GM23338 (cell line): ENCODE measurements around the gene DOLPP1. TPM values are rescaled to one million over a fixed set of nuclear protein-coding genes. Genes with fewer than 3 reads are reported as not detected.

Source experiments
- ATAC-seq: fragments of 200-7000 bp; cut with Tn5 transposase; 3 replicates; pipeline ENCODE4 v1.9.1; 2020
- DNase-seq: peaks from one replicate; pipeline ENCODE4 v3.0.0-alpha.2; 2015; ENCODE audit warnings: low spot score
- H2AFZ ChIP-seq: fragments of 200-600 bp; sonication (generic); 2 replicates; pipeline ENCODE4 v1.8.0; 2016; ENCODE audit warnings: antibody characterized with exemption, mild to moderate bottlenecking, moderate library complexity
- H3F3A ChIP-seq: fragments of 200-600 bp; sonication (generic); replicated peaks from 2 replicates; pipeline ENCODE4 v1.8.0; 2017; ENCODE audit warnings: antibody characterized with exemption, mixed run types, low read depth
- H3K27ac ChIP-seq: fragments of 200-600 bp; sonication (generic); 2 replicates; pipeline ENCODE4 v1.6.1; 2016; ENCODE audit warnings: low read depth
- H3K27me3 ChIP-seq: fragments of 200-600 bp; sonication (generic); 2 replicates; pipeline ENCODE4 v1.8.0; 2016; ENCODE audit warnings: mild to moderate bottlenecking, mixed run types, moderate library complexity; ENCODE audit not compliant: insufficient read depth
- H3K36me3 ChIP-seq: fragments of 200-600 bp; sonication (generic); 2 replicates; pipeline ENCODE4 v1.8.0; 2016; ENCODE audit warnings: mild to moderate bottlenecking; ENCODE audit not compliant: insufficient read depth
- H3K4me1 ChIP-seq: fragments of 200-600 bp; sonication (generic); 2 replicates; pipeline ENCODE4 v1.8.0; 2016; ENCODE audit warnings: mild to moderate bottlenecking, moderate library complexity; ENCODE audit not compliant: insufficient read depth
- H3K4me2 ChIP-seq: fragments of 200-600 bp; sonication (generic); 2 replicates; pipeline ENCODE4 v1.7.1; 2017; ENCODE audit warnings: mixed run types
- H3K4me3 ChIP-seq: fragments of 200-600 bp; sonication (generic); 2 replicates; pipeline ENCODE4 v1.6.1; 2016; ENCODE audit warnings: mixed run types
- H3K79me2 ChIP-seq: fragments of 200-600 bp; sonication (generic); replicated peaks from 2 replicates; pipeline ENCODE4 v1.8.0; 2017; ENCODE audit warnings: mild to moderate bottlenecking; ENCODE audit not compliant: insufficient read depth
- H3K9me2 ChIP-seq: fragments of 200-600 bp; sonication (generic); 2 replicates; pipeline ENCODE4 v1.8.0; 2017; ENCODE audit not compliant: insufficient read depth
- H4K20me1 ChIP-seq: fragments of 200-600 bp; sonication (generic); replicated peaks from 2 replicates; pipeline ENCODE4 v1.8.0; 2017; ENCODE audit warnings: mild to moderate bottlenecking; ENCODE audit not compliant: insufficient read depth
- H3K27ac Mint-ChIP-seq: 2 replicates; pipeline ENCODE4 v1.8.0; 2020; ENCODE audit warnings: inconsistent platforms, mild to moderate bottlenecking, moderate library complexity, mixed read lengths
- H3K27me3 Mint-ChIP-seq: 3 replicates; pipeline ENCODE4 v1.8.0; 2022; ENCODE audit warnings: low read depth, mild to moderate bottlenecking, moderate library complexity, mixed read lengths, inconsistent platforms; ENCODE audit not compliant: insufficient read depth, poor library complexity
- H3K36me3 Mint-ChIP-seq: 3 replicates; pipeline ENCODE4 v1.8.0; 2021; ENCODE audit warnings: low read depth, mild to moderate bottlenecking, inconsistent platforms, moderate library complexity, mixed read lengths
- H3K4me1 Mint-ChIP-seq: 3 replicates; pipeline ENCODE4 v1.8.0; 2020; ENCODE audit warnings: mild to moderate bottlenecking, inconsistent platforms, mixed read lengths
- H3K4me3 Mint-ChIP-seq: 3 replicates; pipeline ENCODE4 v1.8.0; 2021; ENCODE audit warnings: moderate library complexity, mild to moderate bottlenecking, inconsistent platforms, mixed read lengths
- H3K9me3 Mint-ChIP-seq: 3 replicates; pipeline ENCODE4 v1.8.0; 2020; ENCODE audit warnings: moderate library complexity, mild to moderate bottlenecking, inconsistent platforms, mixed read lengths
- CREB1 ChIP-seq: fragments of 250-450 bp; sonication (Bioruptor Pico); IDR thresholded peaks from 2 replicates; pipeline ENCODE4 v1.5.0; 2020; ENCODE audit warnings: low read depth, mild to moderate bottlenecking, moderate library complexity
- CTCF ChIP-seq, 2 experiments: fragments of 200-600 bp in 1 of 2; sonication (generic) in 1 of 2; conservative IDR thresholded peaks; 2 replicates each; pipeline versions ENCODE4 v1.5.1 to v1.6.1; 2016 to 2017; ENCODE audit warnings: antibody characterized with exemption in 2 of 2, low read depth in 2 of 2, mild to moderate bottlenecking in 2 of 2, moderate library complexity in 1 of 2
- ETS1 ChIP-seq: IDR thresholded peaks from 2 replicates; pipeline ENCODE4 v1.6.1; 2016; ENCODE audit warnings: antibody characterized with exemption
- EZH2phosphoT487 ChIP-seq: fragments of 200-600 bp; sonication (generic); IDR thresholded peaks from one replicate; pipeline ENCODE4 v1.8.1; 2018; ENCODE audit warnings: antibody characterized with exemption; ENCODE audit not compliant: unreplicated experiment
- JUNB ChIP-seq: IDR thresholded peaks from one replicate; pipeline ENCODE4 v1.6.1; 2016; ENCODE audit warnings: antibody characterized with exemption; ENCODE audit not compliant: unreplicated experiment
- NANOG ChIP-seq: IDR thresholded peaks from 2 replicates; pipeline ENCODE4 v1.6.1; 2016; ENCODE audit warnings: antibody characterized with exemption, borderline replicate concordance
- POLR2AphosphoS5 ChIP-seq: IDR thresholded peaks from 2 replicates; pipeline ENCODE4 v1.6.1; 2016; ENCODE audit warnings: antibody characterized with exemption, low read depth
- REST ChIP-seq: IDR thresholded peaks from one replicate; pipeline ENCODE4 v1.6.1; 2018; ENCODE audit warnings: antibody characterized with exemption; ENCODE audit not compliant: unreplicated experiment
- STAT1 ChIP-seq: IDR thresholded peaks from one replicate; pipeline ENCODE4 v1.6.1; 2016; ENCODE audit warnings: antibody characterized with exemption; ENCODE audit not compliant: unreplicated experiment
- ZNF114 ChIP-seq: fragments of 250-450 bp; sonication (Bioruptor Pico); IDR thresholded peaks from 2 replicates; pipeline ENCODE4 v1.5.0; 2020; ENCODE audit warnings: mild to moderate bottlenecking, moderate library complexity
- ZNF331 ChIP-seq: fragments of 250-450 bp; sonication (Bioruptor Pico); IDR thresholded peaks from 2 replicates; pipeline ENCODE4 v1.5.0; 2020; ENCODE audit warnings: low read depth, mild to moderate bottlenecking, moderate library complexity
- polyA plus RNA-seq: library from polyadenylated mRNA; unstranded; fragments of >200 nt; fragmentation: Nextera tagmentation; extraction: Ambion mirVana; gene quantifications from 2 replicates; pipeline ENCODE4 v1.2.1, GENCODE V29; 2016
- total RNA-seq: library from RNA; depleted of rRNA; stranded (reverse); fragments of >200 nt; shearing (Covaris generic); gene quantifications from 2 replicates; pipeline ENCODE4 v1.2.3, GENCODE V29; 2014

Gene DOLPP1
- total and polyA plus RNA-seq, 2 experiments from 2014 or later = 23.3 to 31.9 TPM

GRCh38 chr9:129100383-129101169, 19.7 kb downstream of the DOLPP1 start:
- Histone ChIP-seq H3K27ac (no peak overlapping the region), H4K20me1 (peaks cover 4% of the 10 kb centered on the region; the same call in 1 of the 2 replicates), H3K9me2 (no peaks in the 10 kb centered on the region), H3K36me3 (no peaks in the 10 kb centered on the region), H3K4me1 (peaks cover 4% of the 10 kb centered on the region; the same call in 1 of the 2 replicates), H3K27me3 (no peaks in the 10 kb centered on the region), H3F3A (no peaks in the 10 kb centered on the region), H3K4me2 (no peak overlapping the region), H3K4me3 (no peak overlapping the region), H2AFZ (no peak overlapping the region), H3K79me2 (no peaks in the 10 kb centered on the region)
- ATAC-seq = peak; percentile 40
- Mint-ChIP-seq H3K4me3 (no peak overlapping the region), H3K36me3 (no peaks in the 10 kb centered on the region), H3K4me1 (peaks cover 4% of the 10 kb centered on the region), H3K27ac (no peak overlapping the region), H3K9me3 (no peaks in the 10 kb centered on the region), H3K27me3 (peaks cover 18% of the 10 kb centered on the region)
- peak; percentile 47 for DNase-seq
- peak; percentile 12 to 43; a peak in 1 of 4 replicates for TF ChIP-seq CTCF (conservative IDR thresholded peaks at IDR 0.05; ENCODE audit: low read depth in 2 of 2)
- no peak for TF ChIP-seq ETS1

GRCh38 chr9:129101279-129101678, 20.4 kb downstream of the DOLPP1 start:
- DNase-seq (no peak), ATAC-seq (no peak)
- Histone ChIP-seq H3F3A (no peaks in the 10 kb centered on the region), H4K20me1 (peaks cover 4% of the 10 kb centered on the region; the same call in 1 of the 2 replicates), H3K27me3 (no peaks in the 10 kb centered on the region), H3K4me2 (no peak overlapping the region), H3K27ac (no peak overlapping the region), H2AFZ (no peak overlapping the region), H3K79me2 (no peaks in the 10 kb centered on the region), H3K4me3 (no peak overlapping the region), H3K36me3 (no peaks in the 10 kb centered on the region), H3K4me1 (peaks cover 4% of the 10 kb centered on the region; the same call in 1 of the 2 replicates), H3K9me2 (no peaks in the 10 kb centered on the region)
- peaks cover 4% of the 10 kb centered on the region for H3K4me1 Mint-ChIP-seq
- no peaks in the 10 kb centered on the region for H3K9me3 Mint-ChIP-seq
- H3K27ac Mint-ChIP-seq = no peak overlapping the region
- H3K27me3 Mint-ChIP-seq = peaks cover 18% of the 10 kb centered on the region
- no peak overlapping the region for H3K4me3 Mint-ChIP-seq
- no peaks in the 10 kb centered on the region for H3K36me3 Mint-ChIP-seq
- TF ChIP-seq CREB1 (CRISPR knock-in tag) (no peak), CTCF (conservative IDR thresholded peaks at IDR 0.05; ENCODE audit: low read depth in 2 of 2) (no peak), ETS1 (no peak), JUNB (no peak), REST (no peak), EZH2phosphoT487 (no peak), STAT1 (no peak), NANOG (no peak), ZNF114 (CRISPR knock-in tag) (no peak), POLR2AphosphoS5 (no peak), ZNF331 (CRISPR knock-in tag) (no peak)
